HCT116 (cell line): ENCODE results near the gene ARMC12. TPM values are rescaled to one million over a fixed set of nuclear protein-coding genes. Genes with fewer than 3 reads are reported as not detected.

ENCODE experiments used
- ATAC-seq: fragments of 200-7000 bp; cut with Tn5 transposase; 2 replicates; pipeline ENCODE4 v1.9.1; 2020; ENCODE audit warnings: mild to moderate bottlenecking, moderate library complexity
- BruUV-seq: library from RNA; stranded (reverse); fragments of 400-500 nt; replicated peaks from 2 replicates; lab custom pipeline; 2021; lab: Mats Ljungman, UMichigan
- CTCF ChIA-PET: fragments of 300-600 bp; sonication (Branson Sonifier 250); formaldehyde crosslinking; loops from one replicate; lab custom pipeline; 2021; ENCODE audit warnings: antibody characterized with exemption; lab: Charles Lee
- POLR2A ChIA-PET: fragments of 300-600, 350-600 bp; sonication (Branson Sonifier 250); formaldehyde crosslinking; loops from one replicate; lab custom pipeline; 2021; ENCODE audit warnings: antibody characterized with exemption; lab: Charles Lee
- RAD21 ChIA-PET, 2 experiments: fragments of 300-600 bp; sonication (Branson Sonifier 250); formaldehyde crosslinking; loops; one replicate each; lab custom pipeline; 2023; ENCODE audit warnings: low total read pairs in 2 of 2; ENCODE audit not compliant: uncharacterized antibody in 2 of 2, unreplicated experiment in 2 of 2, low non-redundant PET in 1 of 2; lab: Charles Lee
- DNase-seq: peaks from one replicate; pipeline ENCODE4 v3.0.0-alpha.2; 2010; ENCODE audit warnings: low read depth, low spot score
- H2AFZ ChIP-seq: fragments of 200-600 bp; shearing (Covaris generic), sonication (generic); 2 replicates; pipeline ENCODE4 v1.6.1; 2017; ENCODE audit warnings: low read depth, mixed run types, mixed read lengths, antibody characterized with exemption, low read length; ENCODE audit not compliant: poor library complexity, severe bottlenecking
- H3K27ac ChIP-seq: 2 replicates; pipeline ENCODE4 v1.5.1; 2012; ENCODE audit warnings: low read depth, low read length
- H3K27me3 ChIP-seq: fragments of 200-600 bp; sonication (generic); 2 replicates; pipeline ENCODE4 v1.6.1; 2016; ENCODE audit warnings: mixed run types, low read length, mixed read lengths; ENCODE audit not compliant: insufficient read depth
- H3K36me3 ChIP-seq, 2 experiments: fragments of 200-500 bp in 1 of 2; fragments of 200-600 bp in 1 of 2; sonication (Bioruptor generic) in 1 of 2; sonication (generic) in 1 of 2; 2 replicates each; pipeline versions ENCODE4 v1.5.1 to v1.6.1; 2014 to 2016; ENCODE audit warnings: low read length in 2 of 2, inconsistent platforms in 1 of 2, mixed read lengths in 1 of 2, mixed run types in 1 of 2; ENCODE audit not compliant: insufficient read depth in 2 of 2, control insufficient read depth in 1 of 2
- H3K4me1 ChIP-seq, 2 experiments: fragments of 200-600 bp in 1 of 2; sonication (generic) in 1 of 2; 2 replicates each; pipeline versions ENCODE4 v1.5.1 to v1.6.1; 2012 to 2017; ENCODE audit warnings: low read length in 2 of 2, inconsistent platforms in 1 of 2, mild to moderate bottlenecking in 1 of 2, mixed read lengths in 1 of 2, mixed run types in 1 of 2, moderate library complexity in 1 of 2; ENCODE audit not compliant: insufficient read depth in 2 of 2, control insufficient read depth in 1 of 2
- H3K4me2 ChIP-seq: fragments of 200-600 bp; sonication (generic); 2 replicates; pipeline ENCODE4 v1.6.1; 2017; ENCODE audit warnings: mixed run types, low read length, mixed read lengths
- H3K4me3 ChIP-seq, 2 experiments: fragments of 200-600 bp in 1 of 2; sonication (generic) in 1 of 2; replicated peaks in 1 of 2; 2 replicates each; pipeline ENCODE4 v1.5.1; 2011 to 2016; ENCODE audit warnings: low read length in 2 of 2, control low read depth in 1 of 2, low read depth in 1 of 2, mild to moderate bottlenecking in 1 of 2, mixed read lengths in 1 of 2, mixed run types in 1 of 2
- H3K79me2 ChIP-seq: fragments of 200-600 bp; sonication (generic); 2 replicates; pipeline ENCODE4 v1.6.1; 2017; ENCODE audit warnings: mild to moderate bottlenecking, mixed run types, low read length, moderate library complexity, mixed read lengths; ENCODE audit not compliant: insufficient read depth
- H3K9ac ChIP-seq: fragments of 200-600 bp; sonication (generic); 2 replicates; pipeline ENCODE4 v1.6.1; 2016; ENCODE audit warnings: low read length, mixed read lengths
- H3K9me2 ChIP-seq: fragments of 200-600 bp; sonication (generic), shearing (Covaris generic); 2 replicates; pipeline ENCODE4 v1.6.1; 2017; ENCODE audit warnings: mixed run types, mild to moderate bottlenecking, moderate library complexity; ENCODE audit not compliant: insufficient read depth
- H3K9me3 ChIP-seq, 2 experiments: fragments of 200-500 bp in 1 of 2; fragments of 200-600 bp in 1 of 2; sonication (Bioruptor generic) in 1 of 2; sonication (generic) in 1 of 2; 2 replicates each; pipeline ENCODE4 v1.6.1; 2014 to 2017; ENCODE audit warnings: low read length in 2 of 2, mixed read lengths in 2 of 2, inconsistent platforms in 1 of 2, low read depth in 1 of 2, mild to moderate bottlenecking in 1 of 2, mixed run types in 1 of 2, moderate library complexity in 1 of 2; ENCODE audit not compliant: control insufficient read depth in 1 of 2, insufficient read depth in 1 of 2
- H4K20me1 ChIP-seq: fragments of 200-600 bp; sonication (generic), shearing (Covaris generic); 2 replicates; pipeline ENCODE4 v1.6.1; 2017; ENCODE audit warnings: mixed run types, mild to moderate bottlenecking, moderate library complexity; ENCODE audit not compliant: insufficient read depth
- ELF1 ChIP-seq: IDR thresholded peaks from 2 replicates; pipeline ENCODE4 v1.6.1; 2012; ENCODE audit warnings: low read depth, borderline replicate concordance
- EZH2 ChIP-seq: fragments of 200-600 bp; sonication (generic); IDR thresholded peaks from 2 replicates; pipeline ENCODE4 v1.6.1; 2017; ENCODE audit warnings: antibody characterized with exemption, mixed run types
- FOSL1 ChIP-seq: IDR thresholded peaks from 2 replicates; pipeline ENCODE4 v1.6.1; 2012; ENCODE audit warnings: low read depth
- ZNF274 ChIP-seq: fragments of 200-500 bp; sonication (Bioruptor generic); IDR thresholded peaks from 2 replicates; pipeline ENCODE4 v1.6.1; 2014; ENCODE audit warnings: mild to moderate bottlenecking, low read depth, low read length, inconsistent platforms
- intact Hi-C: fragments of 100-400 bp; cut with micrococcal nuclease; formaldehyde crosslinking; loops from 2 replicates; pipeline ENCODE4 v1.10.0; 2022
- total RNA-seq: library from RNA; stranded (reverse); gene quantifications from one replicate; pipeline ENCODE4 v1.2.1, GENCODE V29; 2021; ENCODE audit not compliant: unreplicated experiment
- TF ChIP-seq, protein P1 (sequence below): IDR thresholded peaks from 2 replicates; pipeline ENCODE4 v1.6.1; 2012
- TF ChIP-seq, protein P2 (sequence below): IDR thresholded peaks from 2 replicates; pipeline ENCODE4 v1.6.1; 2012; ENCODE audit warnings: low read depth

The ARMC12 gene
- total RNA-seq, 1 experiment from 2014 or later: 0.79 TPM

DNA sequence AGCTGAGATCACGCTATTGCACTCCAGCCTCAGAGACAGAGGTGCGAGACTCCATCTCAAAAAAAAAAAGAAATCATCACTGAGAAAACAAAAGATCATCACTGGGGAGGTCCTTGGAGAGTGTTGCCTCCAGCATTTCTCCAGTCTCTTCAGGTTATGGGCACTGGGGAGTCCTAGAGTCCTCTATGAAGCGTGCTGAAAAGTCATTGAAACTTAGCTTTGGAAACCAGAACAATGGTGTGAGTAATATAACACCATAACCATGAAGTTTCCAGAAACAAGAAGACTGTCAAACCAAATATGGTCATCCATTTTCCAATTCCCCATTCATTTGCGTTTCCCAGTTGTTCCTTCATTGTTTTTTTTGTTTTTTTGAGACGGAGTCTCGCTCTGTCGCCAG is 13.7 kb downstream of the ARMC12 start (continued):
- TF ChIP-seq, protein P1, sequence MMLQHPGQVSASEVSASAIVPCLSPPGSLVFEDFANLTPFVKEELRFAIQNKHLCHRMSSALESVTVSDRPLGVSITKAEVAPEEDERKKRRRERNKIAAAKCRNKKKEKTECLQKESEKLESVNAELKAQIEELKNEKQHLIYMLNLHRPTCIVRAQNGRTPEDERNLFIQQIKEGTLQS: no peak
- TF ChIP-seq ZNF274 (no peak), EZH2 (no peak), FOSL1 (no peak)
- TF ChIP-seq, all 23 proteins: peak for 0

DNA sequence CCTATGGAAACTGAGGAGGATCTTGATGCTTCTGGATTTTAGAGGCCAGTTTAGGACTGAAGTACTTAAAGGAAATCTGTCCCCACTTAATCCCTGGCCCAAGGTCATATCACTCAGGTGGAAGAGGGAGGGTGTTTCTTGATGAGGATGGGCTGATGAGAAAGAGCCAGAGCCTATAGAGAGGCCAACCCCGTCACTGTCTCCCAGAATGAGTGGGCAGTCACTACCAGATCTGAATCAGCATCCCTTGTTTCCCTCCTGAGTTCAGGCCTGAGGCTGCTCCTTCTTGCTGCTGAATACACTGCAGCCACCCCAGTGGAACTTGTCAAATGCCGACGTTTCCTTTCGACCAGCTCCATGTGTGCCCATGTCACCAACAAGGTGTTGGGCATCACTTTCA is 14.8 kb downstream of the ARMC12 start:
- H3K9ac ChIP-seq: no peak overlapping the region
- ChIA-PET RAD21 (no interaction called here), CTCF (interaction anchor here (0.7 kb wide), 1 partner anchor 11 kb away, joined by 3 read pairs; no protein-coding TSS in a partner anchor), POLR2A (no interaction called here)
- H3K9me3 ChIP-seq: 0 out of 4 replicates have a peak, but pooled peaks cover 0 to 3% of the 10 kb centered on the region in 2 experiments
- TF ChIP-seq ELF1: no peak
- TF ChIP-seq, protein P2, sequence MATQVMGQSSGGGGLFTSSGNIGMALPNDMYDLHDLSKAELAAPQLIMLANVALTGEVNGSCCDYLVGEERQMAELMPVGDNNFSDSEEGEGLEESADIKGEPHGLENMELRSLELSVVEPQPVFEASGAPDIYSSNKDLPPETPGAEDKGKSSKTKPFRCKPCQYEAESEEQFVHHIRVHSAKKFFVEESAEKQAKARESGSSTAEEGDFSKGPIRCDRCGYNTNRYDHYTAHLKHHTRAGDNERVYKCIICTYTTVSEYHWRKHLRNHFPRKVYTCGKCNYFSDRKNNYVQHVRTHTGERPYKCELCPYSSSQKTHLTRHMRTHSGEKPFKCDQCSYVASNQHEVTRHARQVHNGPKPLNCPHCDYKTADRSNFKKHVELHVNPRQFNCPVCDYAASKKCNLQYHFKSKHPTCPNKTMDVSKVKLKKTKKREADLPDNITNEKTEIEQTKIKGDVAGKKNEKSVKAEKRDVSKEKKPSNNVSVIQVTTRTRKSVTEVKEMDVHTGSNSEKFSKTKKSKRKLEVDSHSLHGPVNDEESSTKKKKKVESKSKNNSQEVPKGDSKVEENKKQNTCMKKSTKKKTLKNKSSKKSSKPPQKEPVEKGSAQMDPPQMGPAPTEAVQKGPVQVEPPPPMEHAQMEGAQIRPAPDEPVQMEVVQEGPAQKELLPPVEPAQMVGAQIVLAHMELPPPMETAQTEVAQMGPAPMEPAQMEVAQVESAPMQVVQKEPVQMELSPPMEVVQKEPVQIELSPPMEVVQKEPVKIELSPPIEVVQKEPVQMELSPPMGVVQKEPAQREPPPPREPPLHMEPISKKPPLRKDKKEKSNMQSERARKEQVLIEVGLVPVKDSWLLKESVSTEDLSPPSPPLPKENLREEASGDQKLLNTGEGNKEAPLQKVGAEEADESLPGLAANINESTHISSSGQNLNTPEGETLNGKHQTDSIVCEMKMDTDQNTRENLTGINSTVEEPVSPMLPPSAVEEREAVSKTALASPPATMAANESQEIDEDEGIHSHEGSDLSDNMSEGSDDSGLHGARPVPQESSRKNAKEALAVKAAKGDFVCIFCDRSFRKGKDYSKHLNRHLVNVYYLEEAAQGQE: no peak
- H3K4me2 ChIP-seq: no peak overlapping the region
- H3K36me3 ChIP-seq: no peaks in the 10 kb centered on the region
- no peaks in the 10 kb centered on the region for H3K9me2 ChIP-seq
- H4K20me1 ChIP-seq: no peaks in the 10 kb centered on the region
- peaks cover 0 to 9% of the 10 kb centered on the region in 2 experiments; a peak in 1 of 4 replicates for H3K4me1 ChIP-seq
- H3K79me2 ChIP-seq: no peaks in the 10 kb centered on the region
- H3K4me3 ChIP-seq: no peak overlapping the region
- BruUV-seq: no TSS peak
- H3K27me3 ChIP-seq: no peaks in the 10 kb centered on the region
- intact Hi-C loops: no loop called here
- no peak for DNase-seq
- H2AFZ ChIP-seq: no peak overlapping the region
- no peak overlapping the region for H3K27ac ChIP-seq
- no peak for ATAC-seq
